Stimulated activated CD4-positive, alpha-beta T cell treated with anti-CD3 and anti-CD28 coated beads, Interleukin-1b, Interleukin-23, amount 100 ng/mL, for 4 hours (primary cell): ENCODE data around the gene TMC5.

ENCODE experiments used
- DNase-seq, 2 donors: peaks; one replicate each; pipeline ENCODE4 v3.0.0-alpha.2; 2020; ENCODE audit warnings: low read depth in 2 of 2

TMC5 gene

GRCh38 chr16:19506965-19507364, 89.3 kb downstream of the TMC5 start:
- DNase-seq, result no peak

GRCh38 chr16:19507867-19508266, 90.2 kb downstream of the TMC5 start:
- no peak for DNase-seq

GRCh38 chr16:19512297-19512696, 94.6 kb downstream of the TMC5 start:
- DNase-seq, result no peak

- DNase-seq, result no peak
Observed at GRCh38 chr16:19513377-19514053, 95.8 kb downstream of the TMC5 start.

- no peak for DNase-seq
Observed at GRCh38 chr16:19515757-19516156, 98.1 kb downstream of the TMC5 start.

- DNase-seq, result no peak
Observed at GRCh38 chr16:19517424-19518089, 99.9 kb downstream of the TMC5 start.

GRCh38 chr16:19518388-19518787, 100.7 kb downstream of the TMC5 start:
- no peak for DNase-seq

- no peak for DNase-seq
Observed at GRCh38 chr16:19520861-19521331, 103.2 kb downstream of the TMC5 start.

GRCh38 chr16:19521471-19522396, 104.1 kb downstream of the TMC5 start, which contains the start of gene GDE1:
Gene GDE1, minus strand, starts transcription at chr16:19522098. Its CDS starts 134 bp downstream, at chr16:19521964.
- DNase-seq, result peak; percentile 92 to 96

GRCh38 chr16:19522397-19522732, 104.7 kb downstream of the TMC5 start:
- DNase-seq, result no peak

GRCh38 chr16:19522760-19523159, 105.1 kb downstream of the TMC5 start:
- DNase-seq, result no peak

- no peak for DNase-seq
Observed at GRCh38 chr16:19523184-19523558, 105.5 kb downstream of the TMC5 start.

- peak; percentile 89 to 90 for DNase-seq
Observed at GRCh38 chr16:19523559-19524355, 106.1 kb downstream of the TMC5 start, which contains the start of gene CCP110. Gene CCP110, plus strand, starts transcription at chr16:19523942. Its CDS starts 3,940 bp downstream, at chr16:19527882.

- no peak for DNase-seq
Observed at GRCh38 chr16:19524356-19524615, 106.6 kb downstream of the TMC5 start.

- DNase-seq, result no peak
Observed at GRCh38 chr16:19524616-19525384, 107.1 kb downstream of the TMC5 start.

GRCh38 chr16:19525385-19525723, 107.7 kb downstream of the TMC5 start:
- no peak for DNase-seq

GRCh38 chr16:19527161-19527560, 109.5 kb downstream of the TMC5 start:
- DNase-seq, result no peak

GRCh38 chr16:19528666-19529065, 111.0 kb downstream of the TMC5 start:
- no peak for DNase-seq

GRCh38 chr16:19532601-19533000, 114.9 kb downstream of the TMC5 start:
- DNase-seq, result no peak

- DNase-seq, result no peak
Observed at GRCh38 chr16:19540241-19540970, 122.7 kb downstream of the TMC5 start.
